ENCODE results near the gene TMEM72.

Gene TMEM72

DNA sequence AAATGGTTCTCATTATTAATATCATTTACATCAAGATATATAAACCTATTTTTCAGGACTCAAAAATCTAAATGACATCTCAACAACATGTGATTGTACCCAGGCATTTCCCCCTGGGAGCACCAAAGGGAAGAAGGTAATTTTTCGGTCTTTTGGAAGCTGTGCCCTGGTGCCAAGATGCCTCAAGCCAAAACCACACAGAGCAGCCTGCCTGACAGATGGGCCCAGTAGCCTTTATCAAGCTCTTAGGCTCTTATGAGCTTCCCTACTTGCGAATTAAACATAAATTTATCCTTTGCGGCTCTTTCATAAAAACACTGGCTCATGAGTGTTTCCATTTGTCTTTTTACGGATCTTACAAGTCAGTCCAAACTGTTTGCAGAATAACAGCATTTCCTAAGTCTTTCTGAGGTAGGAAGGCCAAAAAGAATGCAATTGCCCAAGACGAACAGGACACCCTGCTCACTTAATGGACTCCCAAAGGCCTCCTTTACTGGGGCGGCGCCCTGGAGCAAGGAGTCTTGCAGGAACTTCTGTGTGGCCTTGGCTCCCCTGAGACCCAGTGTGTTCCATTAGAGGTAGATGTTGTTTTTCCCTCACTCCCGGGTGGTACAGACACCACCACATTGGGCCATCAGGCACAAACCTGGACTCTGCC is 44.4 kb downstream of the TMEM72 start:
- H3K36me3 ChIP-seq, result peaks cover 21% of the 10 kb centered on the region
- H3K27ac ChIP-seq, result no peak overlapping the region
- H3K4me3 ChIP-seq (ENCODE audit: low read depth in 1 of 2, low read length in 1 of 2), result no peak overlapping the region
- TF ChIP-seq, protein P1, sequence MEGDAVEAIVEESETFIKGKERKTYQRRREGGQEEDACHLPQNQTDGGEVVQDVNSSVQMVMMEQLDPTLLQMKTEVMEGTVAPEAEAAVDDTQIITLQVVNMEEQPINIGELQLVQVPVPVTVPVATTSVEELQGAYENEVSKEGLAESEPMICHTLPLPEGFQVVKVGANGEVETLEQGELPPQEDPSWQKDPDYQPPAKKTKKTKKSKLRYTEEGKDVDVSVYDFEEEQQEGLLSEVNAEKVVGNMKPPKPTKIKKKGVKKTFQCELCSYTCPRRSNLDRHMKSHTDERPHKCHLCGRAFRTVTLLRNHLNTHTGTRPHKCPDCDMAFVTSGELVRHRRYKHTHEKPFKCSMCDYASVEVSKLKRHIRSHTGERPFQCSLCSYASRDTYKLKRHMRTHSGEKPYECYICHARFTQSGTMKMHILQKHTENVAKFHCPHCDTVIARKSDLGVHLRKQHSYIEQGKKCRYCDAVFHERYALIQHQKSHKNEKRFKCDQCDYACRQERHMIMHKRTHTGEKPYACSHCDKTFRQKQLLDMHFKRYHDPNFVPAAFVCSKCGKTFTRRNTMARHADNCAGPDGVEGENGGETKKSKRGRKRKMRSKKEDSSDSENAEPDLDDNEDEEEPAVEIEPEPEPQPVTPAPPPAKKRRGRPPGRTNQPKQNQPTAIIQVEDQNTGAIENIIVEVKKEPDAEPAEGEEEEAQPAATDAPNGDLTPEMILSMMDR (IDR thresholded peaks at IDR 0.05), result no peak
- H3K4me1 ChIP-seq (ENCODE audit: control insufficient read depth in 1 of 2, insufficient read depth in 1 of 2, low read depth in 1 of 2, low read length in 1 of 2), result peaks cover 27 to 28% of the 10 kb centered on the region in 2 experiments
- H3K9me3 ChIP-seq, result no peaks in the 10 kb centered on the region
- no peaks in the 10 kb centered on the region for H3K27me3 ChIP-seq

DNA sequence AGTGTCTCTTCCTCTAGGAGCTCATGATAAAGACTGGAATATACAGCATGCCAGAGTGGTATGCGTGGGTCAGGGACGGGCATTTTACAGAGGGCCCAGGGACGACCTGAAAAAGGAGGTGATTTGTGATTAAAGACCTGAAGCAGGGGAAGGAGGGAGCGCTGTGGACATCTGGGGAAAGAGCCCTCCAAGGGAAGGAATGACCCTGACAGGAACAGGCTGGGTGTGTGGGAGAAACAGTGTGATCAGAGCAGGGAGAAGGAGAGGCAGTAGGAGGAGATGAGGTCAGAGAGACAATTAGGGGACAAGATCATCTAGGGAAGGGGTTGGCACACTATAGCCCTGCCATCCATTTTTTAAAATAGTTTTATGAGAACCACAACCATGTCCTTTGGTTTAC is 45.1 kb downstream of the TMEM72 start:
- peaks cover 16% of the 10 kb centered on the region for H3K36me3 ChIP-seq
- H3K4me1 ChIP-seq (ENCODE audit: control insufficient read depth in 1 of 2, insufficient read depth in 1 of 2, low read depth in 1 of 2, low read length in 1 of 2), result peaks cover 34 to 35% of the 10 kb centered on the region in 2 experiments
- H3K27me3 ChIP-seq, result no peaks in the 10 kb centered on the region
- no peaks in the 10 kb centered on the region for H3K9me3 ChIP-seq
- no peak overlapping the region for H3K27ac ChIP-seq
- no peak overlapping the region for H3K4me3 ChIP-seq (ENCODE audit: low read depth in 1 of 2, low read length in 1 of 2)
- TF ChIP-seq, protein P1 (IDR thresholded peaks at IDR 0.05), result no peak

DNA sequence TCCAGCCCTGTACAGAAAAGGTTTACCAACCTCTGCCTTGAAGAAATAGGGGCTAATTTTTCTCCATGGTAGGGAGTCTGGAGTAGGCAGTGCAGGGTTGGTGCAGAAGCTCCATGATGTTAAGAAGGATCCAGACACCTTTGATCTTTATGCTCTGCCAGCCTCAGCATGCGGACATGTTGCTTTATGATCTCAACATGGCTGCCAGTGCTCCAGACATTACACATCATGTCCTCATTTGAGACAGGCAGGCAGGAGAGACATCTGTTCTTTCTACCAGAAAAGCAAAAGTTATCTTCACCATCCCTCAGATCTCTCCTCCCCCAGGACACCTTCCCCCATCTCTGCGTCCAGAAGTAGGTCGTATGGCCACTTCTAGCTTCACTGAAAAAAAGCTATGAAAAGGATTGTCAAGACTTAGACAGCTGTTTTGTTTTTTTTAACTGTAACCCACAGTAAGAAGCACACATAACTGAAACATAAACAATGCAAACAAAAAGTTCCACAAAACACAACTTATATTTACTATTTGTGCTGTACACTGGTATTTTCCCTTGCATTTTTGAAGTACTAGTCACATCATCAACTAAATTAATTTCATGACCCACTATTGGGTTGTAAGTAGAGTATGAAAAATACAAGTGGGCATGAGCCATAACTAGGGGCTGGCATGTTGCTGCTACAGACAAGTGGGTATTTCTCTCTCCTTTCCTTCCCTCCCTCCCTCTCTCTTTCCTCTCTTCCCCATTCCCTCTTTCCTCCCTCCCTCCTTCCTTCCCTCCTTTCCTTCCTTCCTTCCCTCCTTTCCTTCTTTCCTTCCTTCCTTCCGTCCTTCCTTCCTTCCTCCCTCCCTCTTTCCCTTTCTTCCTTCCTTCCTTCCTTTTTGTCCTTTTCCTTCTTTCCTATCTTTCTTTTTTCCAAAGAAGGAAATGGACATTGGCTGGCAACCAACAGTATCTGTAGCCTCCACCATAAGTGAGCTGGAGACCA is 45.9 kb downstream of the TMEM72 start:
- peaks cover 36 to 37% of the 10 kb centered on the region in 2 experiments for H3K4me1 ChIP-seq (ENCODE audit: control insufficient read depth in 1 of 2, insufficient read depth in 1 of 2, low read depth in 1 of 2, low read length in 1 of 2)
- TF ChIP-seq, protein P1 (IDR thresholded peaks at IDR 0.05), result no peak
- peaks cover 16% of the 10 kb centered on the region for H3K36me3 ChIP-seq
- H3K9me3 ChIP-seq, result no peaks in the 10 kb centered on the region
- no peak overlapping the region for H3K4me3 ChIP-seq (ENCODE audit: low read depth in 1 of 2, low read length in 1 of 2)
- H3K27ac ChIP-seq, result no peak overlapping the region
- no peaks in the 10 kb centered on the region for H3K27me3 ChIP-seq

DNA sequence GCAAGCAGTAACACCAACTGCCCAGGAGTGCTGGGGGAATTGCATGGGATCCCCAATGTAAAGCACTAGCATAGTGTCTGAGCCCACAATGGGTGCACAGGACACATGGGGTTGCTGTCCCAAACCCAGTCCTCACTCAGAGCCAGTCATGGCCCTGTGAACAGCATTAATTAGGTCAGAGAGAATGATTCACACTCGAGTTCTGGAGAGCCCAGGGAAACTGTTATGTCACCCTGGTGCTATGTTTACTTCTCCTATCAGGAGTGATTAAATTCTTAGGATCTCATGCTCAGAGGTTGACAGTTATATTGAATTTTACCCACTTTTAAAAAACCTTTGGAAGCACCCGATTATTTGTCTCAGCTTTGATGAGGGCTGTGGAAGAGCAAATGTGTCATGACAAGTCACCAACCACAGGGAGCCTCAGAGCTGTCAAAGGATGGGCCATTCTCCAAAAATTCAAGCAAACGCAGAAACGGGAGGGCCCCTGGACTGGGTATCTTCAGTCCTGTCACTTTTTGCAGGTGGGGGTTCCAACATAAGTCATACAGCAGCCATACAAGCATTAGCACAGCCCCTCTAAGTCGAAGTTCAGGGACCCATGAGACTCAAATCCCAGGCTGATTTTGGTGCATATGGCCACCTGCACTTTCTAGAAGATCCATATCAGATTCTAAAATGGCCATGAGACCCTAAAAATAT is 47.2 kb downstream of the TMEM72 start:
- peak overlapping the region; percentile 85 for H3K27ac ChIP-seq

DNA sequence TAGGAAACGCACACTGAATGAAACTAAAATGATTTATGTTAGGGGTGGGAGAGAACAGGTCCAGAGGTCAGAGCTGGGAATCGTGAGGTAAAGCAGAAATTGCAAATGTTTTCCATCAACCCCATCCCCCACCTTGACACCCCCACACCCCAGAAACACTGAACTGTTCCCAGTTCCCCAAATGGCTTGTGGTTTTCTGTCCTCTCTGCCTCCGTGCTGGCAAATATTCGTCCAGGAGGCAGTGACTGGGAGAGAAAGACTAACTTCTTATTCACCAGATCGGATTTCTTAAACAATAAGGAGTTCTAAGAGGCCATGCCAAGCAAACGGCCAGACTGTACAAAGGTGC is 47.7 kb downstream of the TMEM72 start:
- H3K27ac ChIP-seq, result peak overlapping the region; percentile 85
- H3K4me1 ChIP-seq (ENCODE audit: control insufficient read depth in 1 of 2, insufficient read depth in 1 of 2, low read depth in 1 of 2, low read length in 1 of 2), result peaks cover 36 to 37% of the 10 kb centered on the region in 2 experiments

More for the DNA sequence above, 47.2 kb downstream of the TMEM72 start:
- H3K9me3 ChIP-seq, result no peaks in the 10 kb centered on the region
- no peaks in the 10 kb centered on the region for H3K27me3 ChIP-seq
- peaks cover 36 to 37% of the 10 kb centered on the region in 2 experiments for H3K4me1 ChIP-seq (ENCODE audit: control insufficient read depth in 1 of 2, insufficient read depth in 1 of 2, low read depth in 1 of 2, low read length in 1 of 2)
- peak overlapping the region; percentile 84 to 99 for H3K4me3 ChIP-seq (ENCODE audit: low read depth in 1 of 2, low read length in 1 of 2)
- TF ChIP-seq, protein P1 (IDR thresholded peaks at IDR 0.05), result no peak
- H3K36me3 ChIP-seq, result peaks cover 10% of the 10 kb centered on the region

More for the DNA sequence above, 47.7 kb downstream of the TMEM72 start:
- Histone ChIP-seq H3K27me3 (no peaks in the 10 kb centered on the region), H3K9me3 (no peaks in the 10 kb centered on the region), H3K36me3 (peaks cover 6% of the 10 kb centered on the region), H3K4me3 (ENCODE audit: low read depth in 1 of 2, low read length in 1 of 2) (peak overlapping the region; percentile 84 to 99)
- TF ChIP-seq, protein P1 (IDR thresholded peaks at IDR 0.05), result no peak
